ENCODE measurements around the gene SEH1L.

GRCh38 chr18:12998332-12999060 is 50.7 kb downstream of the SEH1L start:
- TF ChIP-seq, protein P1, sequence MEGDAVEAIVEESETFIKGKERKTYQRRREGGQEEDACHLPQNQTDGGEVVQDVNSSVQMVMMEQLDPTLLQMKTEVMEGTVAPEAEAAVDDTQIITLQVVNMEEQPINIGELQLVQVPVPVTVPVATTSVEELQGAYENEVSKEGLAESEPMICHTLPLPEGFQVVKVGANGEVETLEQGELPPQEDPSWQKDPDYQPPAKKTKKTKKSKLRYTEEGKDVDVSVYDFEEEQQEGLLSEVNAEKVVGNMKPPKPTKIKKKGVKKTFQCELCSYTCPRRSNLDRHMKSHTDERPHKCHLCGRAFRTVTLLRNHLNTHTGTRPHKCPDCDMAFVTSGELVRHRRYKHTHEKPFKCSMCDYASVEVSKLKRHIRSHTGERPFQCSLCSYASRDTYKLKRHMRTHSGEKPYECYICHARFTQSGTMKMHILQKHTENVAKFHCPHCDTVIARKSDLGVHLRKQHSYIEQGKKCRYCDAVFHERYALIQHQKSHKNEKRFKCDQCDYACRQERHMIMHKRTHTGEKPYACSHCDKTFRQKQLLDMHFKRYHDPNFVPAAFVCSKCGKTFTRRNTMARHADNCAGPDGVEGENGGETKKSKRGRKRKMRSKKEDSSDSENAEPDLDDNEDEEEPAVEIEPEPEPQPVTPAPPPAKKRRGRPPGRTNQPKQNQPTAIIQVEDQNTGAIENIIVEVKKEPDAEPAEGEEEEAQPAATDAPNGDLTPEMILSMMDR (conservative IDR thresholded peaks at IDR 0.05), result no peak
- TF ChIP-seq EZH2 (IDR thresholded peaks at IDR 0.05; ENCODE audit: low read depth), result no peak

Data from PC-9 (cell line).